T-helper 1 cell treated with Interleukin-12 subunit alpha and Interleukin-12 subunit beta and Interleukin-4 antibody, amounts not matched to agents 30 μg/mL and 1 μg/mL, for 36 hours (primary cell): ENCODE measurements around the gene MOV10.

Source experiments
- H3K27ac Mint-ChIP-seq: one replicate; pipeline ENCODE4 v1.8.0; 2021; ENCODE audit warnings: mild to moderate bottlenecking, mixed read lengths
- H3K27me3 Mint-ChIP-seq: one replicate; pipeline ENCODE4 v1.8.0; 2021; ENCODE audit warnings: low read depth, mixed read lengths
- H3K36me3 Mint-ChIP-seq: one replicate; pipeline ENCODE4 v1.8.0; 2021; ENCODE audit warnings: low read depth, mixed read lengths
- H3K4me1 Mint-ChIP-seq: one replicate; pipeline ENCODE4 v1.8.0; 2021; ENCODE audit warnings: low read depth, mixed read lengths
- H3K4me3 Mint-ChIP-seq: one replicate; pipeline ENCODE4 v1.8.0; 2021; ENCODE audit warnings: mild to moderate bottlenecking, moderate library complexity, mixed read lengths
- H3K9me3 Mint-ChIP-seq: one replicate; pipeline ENCODE4 v1.8.0; 2021; ENCODE audit warnings: mixed read lengths

MOV10 gene

DNA sequence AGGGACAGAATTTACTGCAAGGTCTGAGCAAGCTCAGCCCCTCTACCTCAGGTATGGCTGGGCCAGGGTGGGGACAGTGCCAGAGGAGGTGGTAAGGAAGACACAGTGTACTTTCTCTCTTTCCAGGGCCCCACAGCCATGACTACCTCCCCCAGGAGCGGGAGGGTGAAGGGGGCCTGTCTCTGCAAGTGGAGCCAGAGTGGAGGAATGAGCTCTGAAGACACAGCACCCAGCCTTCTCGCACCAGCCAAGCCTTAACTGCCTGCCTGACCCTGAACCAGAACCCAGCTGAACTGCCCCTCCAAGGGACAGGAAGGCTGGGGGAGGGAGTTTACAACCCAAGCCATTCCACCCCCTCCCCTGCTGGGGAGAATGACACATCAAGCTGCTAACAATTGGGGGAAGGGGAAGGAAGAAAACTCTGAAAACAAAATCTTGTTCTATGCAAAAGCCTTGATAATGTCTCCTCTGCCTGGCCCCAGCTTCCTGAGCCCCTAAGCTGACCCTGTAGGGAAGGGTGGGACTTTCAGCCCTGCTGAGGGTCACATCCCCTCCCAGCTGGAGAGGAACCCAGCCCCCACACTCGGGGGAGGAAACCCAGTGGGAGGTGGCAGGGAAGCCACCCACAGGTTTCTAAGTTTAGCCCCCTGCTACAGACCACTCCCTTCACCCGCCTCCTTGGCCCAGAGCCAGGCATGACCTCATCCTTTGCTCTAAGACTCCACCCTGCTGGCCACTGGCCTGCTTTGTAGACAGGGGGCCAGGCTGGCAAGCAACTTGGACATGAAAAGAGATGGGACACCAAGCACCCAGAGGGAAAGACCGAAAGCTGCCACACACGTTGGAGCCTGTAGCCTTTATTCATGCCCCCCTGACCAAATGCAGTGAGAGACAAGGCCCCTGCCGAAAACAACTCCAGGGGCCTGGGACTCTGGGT is 26.1 kb downstream of the MOV10 start:
- peak overlapping the region; percentile 25 for H3K4me3 Mint-ChIP-seq
- peak overlapping the region; percentile 92 for H3K27ac Mint-ChIP-seq
- H3K9me3 Mint-ChIP-seq, result no peaks in the 10 kb centered on the region

GRCh38 chr1:112701227-112702066 is 27.0 kb downstream of the MOV10 start:
- H3K36me3 Mint-ChIP-seq, result peaks cover 31% of the 10 kb centered on the region
- H3K27me3 Mint-ChIP-seq, result no peaks in the 10 kb centered on the region
- peaks cover 56% of the 10 kb centered on the region for H3K4me1 Mint-ChIP-seq
- H3K9me3 Mint-ChIP-seq, result no peaks in the 10 kb centered on the region
- peak overlapping the region; percentile 92 for H3K27ac Mint-ChIP-seq
- H3K4me3 Mint-ChIP-seq, result peak overlapping the region; percentile 25

More for the DNA sequence above, 26.1 kb downstream of the MOV10 start:
- peaks cover 31% of the 10 kb centered on the region for H3K36me3 Mint-ChIP-seq
- H3K4me1 Mint-ChIP-seq, result peaks cover 54% of the 10 kb centered on the region
- H3K27me3 Mint-ChIP-seq, result no peaks in the 10 kb centered on the region

- Mint-ChIP-seq H3K27me3 (no peaks in the 10 kb centered on the region), H3K4me1 (peaks cover 56% of the 10 kb centered on the region), H3K9me3 (no peaks in the 10 kb centered on the region), H3K4me3 (no peak overlapping the region), H3K36me3 (peaks cover 28% of the 10 kb centered on the region), H3K27ac (peak overlapping the region; percentile 57)
These were observed 27.6 kb downstream of the MOV10 start for GRCh38 chr1:112702067-112702395.

- H3K4me3 Mint-ChIP-seq, result peak overlapping the region; percentile 25
- H3K27me3 Mint-ChIP-seq, result peaks cover 3% of the 10 kb centered on the region
- H3K27ac Mint-ChIP-seq, result peak overlapping the region; percentile 57
- peaks cover 27% of the 10 kb centered on the region for H3K36me3 Mint-ChIP-seq
- H3K4me1 Mint-ChIP-seq, result peaks cover 60% of the 10 kb centered on the region
- H3K9me3 Mint-ChIP-seq, result no peaks in the 10 kb centered on the region
These were observed 28.2 kb downstream of the MOV10 start for GRCh38 chr1:112702420-112703261.

DNA sequence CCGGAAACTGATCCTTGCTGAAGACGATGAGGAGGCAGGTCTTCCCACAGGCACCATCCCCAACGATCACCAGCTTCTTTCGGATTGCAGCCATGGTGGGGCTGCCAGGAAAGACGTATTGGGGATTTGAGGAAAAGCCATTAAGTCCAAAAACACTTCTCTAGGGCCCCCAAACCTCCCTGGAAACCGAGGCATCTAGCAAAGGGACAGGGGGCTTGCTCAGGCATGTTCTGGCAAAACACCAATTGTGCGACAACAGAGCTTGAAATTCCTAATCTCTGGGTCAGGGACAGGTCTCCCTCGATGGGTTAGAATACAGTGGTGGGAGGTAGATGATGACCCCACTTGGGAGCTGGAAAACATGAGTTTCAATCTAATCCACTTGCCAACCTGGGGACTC is 29.2 kb downstream of the MOV10 start:
- peak overlapping the region; percentile 95 for H3K27ac Mint-ChIP-seq
- H3K4me3 Mint-ChIP-seq, result no peak overlapping the region

GRCh38 chr1:112704391-112704933 is 30.0 kb downstream of the MOV10 start:
- Mint-ChIP-seq H3K4me1 (peaks cover 61% of the 10 kb centered on the region), H3K4me3 (peak overlapping the region; percentile 87), H3K36me3 (peaks cover 24% of the 10 kb centered on the region), H3K9me3 (no peaks in the 10 kb centered on the region), H3K27ac (peak overlapping the region; percentile 95), H3K27me3 (peaks cover 21% of the 10 kb centered on the region)

More for the DNA sequence above, 29.2 kb downstream of the MOV10 start:
- Mint-ChIP-seq H3K9me3 (no peaks in the 10 kb centered on the region), H3K36me3 (peaks cover 26% of the 10 kb centered on the region), H3K27me3 (peaks cover 14% of the 10 kb centered on the region), H3K4me1 (peaks cover 63% of the 10 kb centered on the region)

- H3K27ac Mint-ChIP-seq, result peak overlapping the region; percentile 95
- H3K27me3 Mint-ChIP-seq, result peaks cover 26% of the 10 kb centered on the region
- peaks cover 18% of the 10 kb centered on the region for H3K36me3 Mint-ChIP-seq
- H3K4me3 Mint-ChIP-seq, result peak overlapping the region; percentile 87
- peaks cover 55% of the 10 kb centered on the region for H3K4me1 Mint-ChIP-seq
- H3K9me3 Mint-ChIP-seq, result no peaks in the 10 kb centered on the region
These were observed 30.6 kb downstream of the MOV10 start for GRCh38 chr1:112704934-112705627.

- peak within 1 kb of the TSS; percentile 88 for H3K4me3 Mint-ChIP-seq
- peaks cover 16% of the 10 kb centered on the region for H3K36me3 Mint-ChIP-seq
- peaks cover 44% of the 10 kb centered on the region for H3K4me1 Mint-ChIP-seq
- H3K27ac Mint-ChIP-seq, result peak within 1 kb of the TSS; percentile 95
- H3K9me3 Mint-ChIP-seq, result no peaks in the 10 kb centered on the region
- peaks cover 31% of the 10 kb centered on the region for H3K27me3 Mint-ChIP-seq
These were observed 32.2 kb downstream of the MOV10 start, which contains the start of gene RHOC for GRCh38 chr1:112706505-112707220. Gene RHOC, minus strand, starts transcription at chr1:112707127. Its CDS starts 3,328 bp downstream, at chr1:112703799.

DNA sequence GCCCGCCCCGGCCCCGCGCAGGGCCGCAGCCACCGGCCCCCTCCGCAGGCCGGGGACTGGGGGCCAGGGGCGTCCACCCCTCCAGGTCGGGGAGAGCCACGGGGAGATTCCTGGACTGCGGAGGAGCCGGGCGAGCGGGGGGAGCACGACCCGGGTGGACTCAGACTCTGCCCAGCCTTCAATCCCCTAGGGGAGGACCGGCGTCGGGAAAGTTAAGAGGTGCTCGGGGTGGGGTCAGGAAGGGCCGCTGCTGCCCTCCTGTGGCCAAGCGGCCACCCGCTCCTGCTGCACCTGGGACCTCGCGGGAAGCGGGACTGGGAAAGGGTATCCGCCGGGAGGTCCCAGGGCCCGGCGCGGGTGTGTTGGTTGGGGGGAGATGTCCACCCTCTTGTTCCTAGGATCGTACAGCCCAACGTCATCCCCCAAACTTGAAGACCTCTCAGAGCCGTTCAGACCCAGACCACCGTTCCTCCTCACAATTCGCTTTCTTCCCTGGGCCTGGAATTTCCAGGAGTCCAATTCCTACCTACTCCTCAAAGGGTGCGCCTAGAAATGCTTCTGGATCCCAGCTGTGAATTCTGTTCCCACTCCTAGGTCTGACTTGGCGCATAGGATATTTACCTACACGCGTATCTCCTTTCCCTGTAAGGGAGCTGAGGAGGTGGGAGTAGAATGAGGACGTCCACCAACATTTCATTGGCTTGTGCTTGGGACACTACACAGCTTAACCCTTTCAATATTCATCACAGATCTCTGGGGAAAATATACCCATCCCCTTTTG is 33.0 kb downstream of the MOV10 start:
- H3K4me1 Mint-ChIP-seq, result peaks cover 36% of the 10 kb centered on the region
- peaks cover 35% of the 10 kb centered on the region for H3K27me3 Mint-ChIP-seq
- peak overlapping the region; percentile 88 for H3K4me3 Mint-ChIP-seq
- peaks cover 8% of the 10 kb centered on the region for H3K36me3 Mint-ChIP-seq
- H3K27ac Mint-ChIP-seq, result peak overlapping the region; percentile 67
- no peaks in the 10 kb centered on the region for H3K9me3 Mint-ChIP-seq

GRCh38 chr1:112708002-112708448 is 33.6 kb downstream of the MOV10 start:
- Mint-ChIP-seq H3K27ac (no peak overlapping the region), H3K36me3 (peaks cover 3% of the 10 kb centered on the region), H3K4me1 (peaks cover 32% of the 10 kb centered on the region), H3K9me3 (no peaks in the 10 kb centered on the region), H3K27me3 (peaks cover 41% of the 10 kb centered on the region), H3K4me3 (peak overlapping the region; percentile 88)

GRCh38 chr1:112708489-112708888 is 34.0 kb downstream of the MOV10 start:
- peak overlapping the region; percentile 88 for H3K4me3 Mint-ChIP-seq

GRCh38 chr1:112710159-112710558 is 35.7 kb downstream of the MOV10 start:
- Mint-ChIP-seq H3K27ac (no peak overlapping the region), H3K4me1 (peaks cover 24% of the 10 kb centered on the region), H3K36me3 (no peaks in the 10 kb centered on the region), H3K27me3 (peaks cover 58% of the 10 kb centered on the region), H3K4me3 (no peak overlapping the region), H3K9me3 (no peaks in the 10 kb centered on the region)

More at GRCh38 chr1:112708489-112708888, 34.0 kb downstream of the MOV10 start:
- peaks cover 29% of the 10 kb centered on the region for H3K4me1 Mint-ChIP-seq
- no peaks in the 10 kb centered on the region for H3K9me3 Mint-ChIP-seq
- H3K36me3 Mint-ChIP-seq, result no peaks in the 10 kb centered on the region
- H3K27me3 Mint-ChIP-seq, result peaks cover 46% of the 10 kb centered on the region
- no peak overlapping the region for H3K27ac Mint-ChIP-seq
